Ishikawa (cell line): ENCODE measurements around the gene OR1J1.

Source experiments
- CEBPB ChIP-seq: IDR thresholded peaks from 2 replicates; pipeline ENCODE4 v1.6.1; 2012
- EGR1 ChIP-seq: IDR thresholded peaks from 2 replicates; pipeline ENCODE4 v1.6.1; 2012
- EP300 ChIP-seq: IDR thresholded peaks from 2 replicates; pipeline ENCODE4 v1.6.1; 2012; ENCODE audit warnings: borderline replicate concordance
- FOXM1 ChIP-seq: IDR thresholded peaks from 2 replicates; pipeline ENCODE4 v1.6.1; 2012; ENCODE audit warnings: low read depth, borderline replicate concordance
- RAD21 ChIP-seq: IDR thresholded peaks from 2 replicates; pipeline ENCODE4 v1.6.1; 2012; ENCODE audit warnings: low read depth
- TAF1 ChIP-seq: IDR thresholded peaks from 2 replicates; pipeline ENCODE4 v1.6.1; 2012; ENCODE audit warnings: low read depth, mild to moderate bottlenecking
- TF ChIP-seq, protein P1 (sequence below): IDR thresholded peaks from 2 replicates; pipeline ENCODE4 v1.6.1; 2012
- TF ChIP-seq, protein P2 (sequence below): IDR thresholded peaks from 2 replicates; pipeline ENCODE4 v1.6.1; 2012

DNA sequence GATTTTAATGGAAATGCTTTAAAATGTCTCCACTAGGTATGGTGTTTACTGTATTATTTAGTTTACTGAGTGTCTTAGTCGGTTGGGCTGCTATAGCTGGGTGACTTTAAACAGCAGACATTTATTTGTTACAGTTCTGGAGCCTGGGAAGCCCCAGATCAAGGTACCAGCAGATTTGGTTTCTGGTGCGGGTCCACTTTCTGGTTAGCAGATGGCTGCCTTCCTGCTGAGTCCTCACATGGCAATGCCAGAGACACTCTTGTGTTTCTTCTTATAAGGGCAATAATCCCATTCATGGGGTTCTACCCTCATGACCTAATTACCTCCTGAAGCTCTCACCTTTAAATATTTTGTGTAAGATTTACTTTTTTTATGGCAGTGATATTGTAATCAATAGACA lies 40.5 kb upstream of the OR1J1 start:
- TF ChIP-seq, protein P1, sequence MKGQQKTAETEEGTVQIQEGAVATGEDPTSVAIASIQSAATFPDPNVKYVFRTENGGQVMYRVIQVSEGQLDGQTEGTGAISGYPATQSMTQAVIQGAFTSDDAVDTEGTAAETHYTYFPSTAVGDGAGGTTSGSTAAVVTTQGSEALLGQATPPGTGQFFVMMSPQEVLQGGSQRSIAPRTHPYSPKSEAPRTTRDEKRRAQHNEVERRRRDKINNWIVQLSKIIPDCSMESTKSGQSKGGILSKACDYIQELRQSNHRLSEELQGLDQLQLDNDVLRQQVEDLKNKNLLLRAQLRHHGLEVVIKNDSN, result no peak
- TF ChIP-seq, protein P2, sequence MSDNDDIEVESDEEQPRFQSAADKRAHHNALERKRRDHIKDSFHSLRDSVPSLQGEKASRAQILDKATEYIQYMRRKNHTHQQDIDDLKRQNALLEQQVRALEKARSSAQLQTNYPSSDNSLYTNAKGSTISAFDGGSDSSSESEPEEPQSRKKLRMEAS, result no peak
- no peak for TF ChIP-seq TAF1
- TF ChIP-seq EGR1, result no peak
- no peak for TF ChIP-seq FOXM1
- no peak for TF ChIP-seq EP300
- no peak for TF ChIP-seq RAD21
- no peak for TF ChIP-seq CEBPB
